GM10248 (cell line): ENCODE results near the gene DRAP1.

Source experiments
- CTCF ChIA-PET: fragments of 300-600 bp; sonication (Branson Sonifier 250); formaldehyde crosslinking; extraction: SDS; loops from one replicate; lab custom pipeline; 2021; ENCODE audit warnings: antibody characterized with exemption; lab: Yijun Ruan, JAX
- POLR2A ChIA-PET: fragments of 350-650 bp; sonication (Branson Sonifier 250); formaldehyde crosslinking; extraction: SDS; loops from one replicate; lab custom pipeline; 2020; ENCODE audit warnings: antibody characterized with exemption; lab: Yijun Ruan, JAX
- DNase-seq: peaks from one replicate; pipeline ENCODE4 v3.0.0; 2012; ENCODE audit errors: extremely low spot score
- TF ChIP-seq, protein P1 (sequence below): IDR thresholded peaks from 2 replicates; pipeline ENCODE4 v1.5.1; 2012; ENCODE audit warnings: mild to moderate bottlenecking, low read depth; ENCODE audit errors: extremely low read depth, missing control alignments, control extremely low read depth

The DRAP1 gene

DNA sequence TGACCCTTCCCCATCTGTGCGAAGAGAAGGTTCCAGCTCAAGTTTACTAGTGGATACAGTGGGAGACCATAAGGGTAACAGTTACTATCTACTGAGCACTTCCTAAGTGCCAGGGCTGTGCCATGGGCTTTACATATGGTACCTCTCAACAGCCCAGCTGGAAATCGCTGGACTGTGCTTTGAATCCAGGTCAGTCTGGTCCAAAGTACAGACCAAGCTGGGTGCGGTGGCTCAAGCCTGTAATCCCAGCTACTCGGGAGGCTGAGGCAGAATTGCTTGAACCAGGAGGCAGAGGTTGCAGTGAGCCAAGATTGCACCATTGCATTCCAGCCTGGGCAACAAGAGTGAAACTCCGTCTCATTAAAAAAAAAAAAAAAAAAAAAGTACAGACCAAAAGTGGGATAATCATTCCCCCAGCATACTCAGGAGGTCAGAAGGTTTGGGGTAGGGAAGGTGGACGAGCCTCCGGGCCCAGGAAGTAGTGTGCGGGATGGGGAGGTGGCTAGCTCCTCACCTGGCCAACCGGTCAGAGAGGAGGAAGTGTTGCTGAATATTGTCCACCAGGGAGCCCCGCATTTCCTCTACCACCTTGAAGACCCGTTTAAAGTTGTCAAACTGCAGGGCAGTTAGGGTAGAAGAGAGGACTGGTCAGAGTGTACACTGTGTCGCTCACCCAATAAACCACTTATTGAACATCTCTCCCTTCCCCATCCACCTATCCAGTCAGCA lies 33.3 kb upstream of the DRAP1 start:
- POLR2A ChIA-PET: no interaction called here
- DNase-seq: no peak
- CTCF ChIA-PET: interaction anchor here (0.5 to 19.3 kb wide), 28 partner anchors 4 to 591 kb away, joined by 3 to 535 read pairs (median 13); partner anchors contain the start of genes CCDC85B, CFL1, CTSW and EFEMP2
- TF ChIP-seq, protein P1, sequence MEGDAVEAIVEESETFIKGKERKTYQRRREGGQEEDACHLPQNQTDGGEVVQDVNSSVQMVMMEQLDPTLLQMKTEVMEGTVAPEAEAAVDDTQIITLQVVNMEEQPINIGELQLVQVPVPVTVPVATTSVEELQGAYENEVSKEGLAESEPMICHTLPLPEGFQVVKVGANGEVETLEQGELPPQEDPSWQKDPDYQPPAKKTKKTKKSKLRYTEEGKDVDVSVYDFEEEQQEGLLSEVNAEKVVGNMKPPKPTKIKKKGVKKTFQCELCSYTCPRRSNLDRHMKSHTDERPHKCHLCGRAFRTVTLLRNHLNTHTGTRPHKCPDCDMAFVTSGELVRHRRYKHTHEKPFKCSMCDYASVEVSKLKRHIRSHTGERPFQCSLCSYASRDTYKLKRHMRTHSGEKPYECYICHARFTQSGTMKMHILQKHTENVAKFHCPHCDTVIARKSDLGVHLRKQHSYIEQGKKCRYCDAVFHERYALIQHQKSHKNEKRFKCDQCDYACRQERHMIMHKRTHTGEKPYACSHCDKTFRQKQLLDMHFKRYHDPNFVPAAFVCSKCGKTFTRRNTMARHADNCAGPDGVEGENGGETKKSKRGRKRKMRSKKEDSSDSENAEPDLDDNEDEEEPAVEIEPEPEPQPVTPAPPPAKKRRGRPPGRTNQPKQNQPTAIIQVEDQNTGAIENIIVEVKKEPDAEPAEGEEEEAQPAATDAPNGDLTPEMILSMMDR: no peak

- ChIA-PET POLR2A (interaction anchor here (1.7 kb wide), 1 partner anchor 35 kb away, joined by 12 read pairs; no protein-coding TSS in a partner anchor), CTCF (interaction anchor here (0.8 to 19.3 kb wide), 18 partner anchors 5 to 158 kb away, joined by 3 to 535 read pairs (median 13); partner anchors contain the start of genes CCDC85B, CFL1, CTSW and EFEMP2)
- no peak for DNase-seq
- TF ChIP-seq, protein P1: no peak
Observed at GRCh38 chr11:65886826-65887722, 32.2 kb upstream of the DRAP1 start.

DNA sequence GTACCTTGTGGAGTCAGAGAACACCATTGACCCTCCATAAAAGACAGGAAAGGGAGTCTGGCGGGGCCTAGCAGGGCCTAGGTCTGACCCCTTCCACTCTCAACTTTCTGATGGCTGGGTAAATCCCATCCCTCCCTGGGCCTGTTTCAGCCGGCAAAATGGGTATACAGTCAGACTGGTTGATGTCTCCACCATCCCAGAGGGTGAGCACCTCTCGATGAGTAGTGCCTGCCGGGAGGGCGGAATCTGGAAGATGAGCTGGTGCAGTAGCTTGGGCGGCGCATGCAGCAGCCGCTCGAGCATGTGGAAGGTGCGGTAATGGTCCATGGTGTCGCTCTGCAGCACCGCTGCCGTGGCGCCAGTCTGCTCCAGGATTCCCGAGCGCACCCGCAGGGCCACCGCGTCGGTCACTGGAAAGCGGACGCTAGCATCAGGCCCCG lies 31.5 kb upstream of the DRAP1 start:
- DNase-seq: no peak
- ChIA-PET CTCF (interaction anchor here (0.7 to 19.3 kb wide), 43 partner anchors 4 to 395 kb away, joined by 3 to 535 read pairs (median 6); partner anchors contain the start of genes AP5B1, BANF1, C11orf68 and CCDC85B), POLR2A (interaction anchor here (0.6 to 1.7 kb wide), 15 partner anchors 14 to 1661 kb away, joined by 3 to 12 read pairs (median 5); partner anchors contain the start of genes CFL1, KAT5 and MAP3K11)
- TF ChIP-seq, protein P1: no peak

GRCh38 chr11:65888163-65888814 lies 30.9 kb upstream of the DRAP1 start, which contains the start of gene FIBP:
FIBP (minus strand) TSS chr11:65888471; CDS start chr11:65888418, 53 bp downstream.
- TF ChIP-seq, protein P1: peak; percentile 73
- ChIA-PET CTCF (interaction anchor here (0.6 to 19.3 kb wide), 45 partner anchors 4 to 394 kb away, joined by 3 to 535 read pairs (median 6); partner anchors contain the start of genes AP5B1, BANF1, C11orf68 and CCDC85B), POLR2A (interaction anchor here (0.6 to 1.7 kb wide), 16 partner anchors 11 to 1661 kb away, joined by 3 to 12 read pairs (median 5); partner anchors contain the start of genes CFL1, KAT5 and MAP3K11)
- peak; percentile 97 for DNase-seq

- TF ChIP-seq, protein P1: peak; percentile 13
- ChIA-PET POLR2A (interaction anchor here (0.6 to 2.2 kb wide), 9 partner anchors 10 to 466 kb away, joined by 3 to 25 read pairs (median 4); partner anchors contain the start of genes CFL1, FOSL1, MUS81 and PCNX3), CTCF (interaction anchor here (0.8 to 19.3 kb wide), 30 partner anchors 8 to 301 kb away, joined by 3 to 535 read pairs (median 4); partner anchors contain the start of genes AP5B1, C11orf68, CFL1 and CTSW)
- DNase-seq: peak; percentile 95
Observed at GRCh38 chr11:65890324-65891218, 28.7 kb upstream of the DRAP1 start, which contains the start of gene CCDC85B. CCDC85B (plus strand) TSS chr11:65890673; CDS start chr11:65890784, 111 bp downstream.
